Stimulated activated CD8-positive, alpha-beta memory T cell treated with anti-CD3 and anti-CD28 coated beads, Interleukin-12 subunit alpha, Interleukin-12 subunit beta, amount 100 ng/mL, for 1 hour (primary cell): ENCODE results near the gene PRKAG2.

Experiments used
- DNase-seq: peaks from one replicate; pipeline ENCODE4 v3.0.0-alpha.2; 2020; ENCODE audit warnings: low read depth

Gene PRKAG2

GRCh38 chr7:151678227-151678604 lies 198.7 kb downstream of the PRKAG2 start:
- DNase-seq: no peak

- no peak for DNase-seq
Measured at GRCh38 chr7:151677581-151678226, 199.2 kb downstream of the PRKAG2 start.

- no peak for DNase-seq
Measured at GRCh38 chr7:151676759-151677158, 200.2 kb downstream of the PRKAG2 start.

DNA sequence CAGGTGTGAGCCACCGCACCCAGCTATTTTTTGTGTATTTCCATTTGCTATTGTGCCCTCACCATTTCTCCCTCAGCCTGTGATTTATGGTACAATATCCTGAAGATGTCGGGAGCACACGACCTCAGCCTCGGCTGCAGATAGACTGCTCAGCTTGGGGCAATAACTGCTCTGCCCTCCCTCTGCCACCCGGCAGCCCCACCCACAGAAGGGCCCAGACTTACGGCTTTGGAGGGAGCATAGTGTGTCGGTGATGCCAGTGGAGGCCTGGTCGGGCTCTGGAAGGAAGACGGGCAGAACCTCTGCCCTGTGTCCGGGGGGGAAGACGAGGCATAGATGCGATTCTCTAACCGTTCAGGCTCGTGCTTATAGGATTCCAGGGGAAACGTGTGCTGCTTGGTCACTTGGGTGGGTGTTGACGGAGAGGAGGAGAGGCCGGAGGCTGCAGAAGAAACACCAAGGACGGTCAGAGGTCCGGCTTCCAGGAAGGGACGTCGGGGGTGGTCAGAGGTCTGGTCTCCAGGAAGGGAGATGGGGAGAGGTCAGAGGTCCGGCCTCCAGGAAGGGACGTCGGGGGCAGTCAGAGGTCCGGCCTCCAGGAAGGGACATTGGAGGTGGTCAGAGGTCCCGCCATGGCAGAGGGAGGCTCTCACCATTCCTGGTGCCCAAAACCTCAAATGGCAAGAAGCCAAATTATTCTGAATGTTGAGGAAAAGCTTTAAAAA lies 201.6 kb downstream of the PRKAG2 start:
- DNase-seq: no peak

DNA sequence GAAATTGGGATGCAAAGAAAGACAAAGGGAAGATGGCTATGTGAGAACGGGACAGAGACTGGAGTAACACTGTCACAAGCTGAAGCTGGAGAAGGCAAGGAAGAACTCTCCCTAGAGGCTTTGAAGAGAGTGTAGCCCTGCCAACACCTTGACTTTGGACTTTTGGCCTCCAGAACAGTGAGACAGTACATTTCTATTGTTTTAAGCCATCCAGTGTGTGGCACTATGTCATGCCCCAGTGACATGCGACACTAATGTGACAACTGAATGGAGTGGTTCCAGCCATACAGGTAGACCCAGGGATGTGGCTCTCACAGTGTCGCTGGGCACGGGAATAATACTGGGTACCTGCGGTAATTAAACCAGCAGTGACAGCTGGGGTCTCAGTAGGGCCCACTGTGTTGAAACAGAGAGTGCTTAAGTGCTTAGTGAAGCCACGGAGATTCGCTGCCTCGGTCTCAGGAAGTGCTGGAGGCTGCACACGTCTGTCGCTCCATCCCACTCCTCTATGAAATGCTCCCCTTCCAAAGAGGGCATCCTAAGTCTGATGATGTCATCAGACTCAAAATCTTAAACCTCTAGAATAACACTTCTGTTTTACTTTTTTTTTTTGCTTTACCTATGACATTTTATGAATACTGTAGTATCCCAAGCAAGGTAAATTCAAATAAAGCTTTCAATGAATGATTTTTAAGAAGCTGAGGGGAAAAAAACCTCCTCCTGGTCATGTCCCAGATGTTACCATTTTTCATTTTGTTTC lies 202.6 kb downstream of the PRKAG2 start:
- no peak for DNase-seq

- DNase-seq: no peak
Measured at GRCh38 chr7:151673216-151673615, 203.7 kb downstream of the PRKAG2 start.

- no peak for DNase-seq
Measured at GRCh38 chr7:151672716-151673115, 204.2 kb downstream of the PRKAG2 start.

- no peak for DNase-seq
Measured at GRCh38 chr7:151671514-151671913, 205.4 kb downstream of the PRKAG2 start.

DNA sequence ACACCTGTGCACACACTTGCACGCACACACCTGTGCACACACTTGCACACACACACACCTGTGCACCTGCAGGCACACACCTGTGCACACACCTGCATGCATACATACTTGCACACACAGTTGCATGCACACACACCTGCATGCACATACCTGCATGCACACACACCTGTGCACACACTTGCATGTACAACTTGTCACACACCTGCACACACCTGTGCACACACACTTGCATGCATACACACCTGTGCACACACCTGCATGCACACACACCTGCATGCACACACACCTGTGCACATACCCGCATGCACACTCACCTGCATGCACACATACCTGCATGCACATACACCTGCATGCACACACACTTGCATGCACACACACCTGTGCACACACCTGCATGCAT lies 207.2 kb downstream of the PRKAG2 start:
- no peak for DNase-seq

- no peak for DNase-seq
Measured at GRCh38 chr7:151666886-151667285, 210.0 kb downstream of the PRKAG2 start.

- no peak for DNase-seq
Measured at GRCh38 chr7:151665368-151665767, 211.5 kb downstream of the PRKAG2 start.

DNA sequence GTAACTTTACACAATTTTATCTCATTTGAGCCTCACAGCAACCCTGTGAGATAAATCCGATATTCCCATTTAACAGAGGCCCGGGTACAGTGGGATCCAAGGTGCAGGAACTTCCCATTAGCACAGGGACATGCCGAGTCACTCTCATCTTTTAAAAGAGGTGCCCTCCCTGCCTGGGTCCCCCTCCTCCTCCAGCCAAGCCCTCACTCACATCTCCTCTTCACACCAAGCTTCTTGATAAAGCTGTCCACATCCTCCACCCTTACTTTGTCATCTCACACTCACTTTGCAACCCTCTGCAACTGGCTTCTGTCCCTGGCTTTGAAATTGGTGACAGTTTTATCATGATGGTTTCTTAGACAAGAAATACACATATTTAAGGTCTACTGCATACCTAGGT lies 212.6 kb downstream of the PRKAG2 start:
- no peak for DNase-seq

GRCh38 chr7:151663382-151664100 lies 213.4 kb downstream of the PRKAG2 start:
- no peak for DNase-seq

- DNase-seq: no peak
Measured at GRCh38 chr7:151662251-151662826, 214.6 kb downstream of the PRKAG2 start.

DNA sequence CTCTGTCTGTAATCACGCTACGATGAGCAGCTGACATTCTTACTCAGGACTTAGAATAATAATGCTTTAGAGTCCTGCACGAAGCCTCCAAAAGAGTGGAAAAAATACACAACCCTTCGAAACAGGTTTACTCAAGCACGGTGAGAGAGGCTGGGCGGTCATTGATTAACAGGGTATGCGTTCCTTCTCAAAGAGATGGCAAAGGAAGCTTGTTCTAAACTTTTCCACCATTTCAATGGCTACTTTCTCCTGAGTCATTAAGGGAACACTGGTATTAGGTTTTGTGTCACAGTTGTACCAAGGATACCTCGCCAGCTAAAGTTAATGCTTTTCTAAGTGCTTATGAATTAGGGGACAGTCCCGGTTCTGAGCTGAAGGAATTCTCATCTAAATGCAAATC lies 215.3 kb downstream of the PRKAG2 start:
- no peak for DNase-seq

- DNase-seq: no peak
Measured at GRCh38 chr7:151660141-151660540, 216.8 kb downstream of the PRKAG2 start.

DNA sequence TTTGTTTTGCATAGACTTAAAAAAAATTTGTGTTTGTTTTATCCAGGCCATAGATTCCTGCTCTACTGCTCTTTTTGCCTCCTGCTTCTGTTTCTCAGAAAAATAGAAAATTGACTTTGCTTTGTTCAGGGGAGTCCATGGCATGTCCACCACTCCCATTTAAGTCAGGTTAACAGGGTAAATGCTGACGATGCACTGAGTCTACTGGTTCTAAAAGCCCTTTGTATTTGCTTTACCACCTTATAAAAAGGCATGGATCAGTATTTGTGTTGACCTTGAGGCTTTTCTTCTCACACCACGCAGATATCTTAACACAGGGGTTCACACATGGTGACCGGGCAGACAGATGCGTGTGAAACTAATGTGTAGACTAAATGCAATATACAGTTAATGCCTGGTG lies 217.7 kb downstream of the PRKAG2 start:
- DNase-seq: no peak

DNA sequence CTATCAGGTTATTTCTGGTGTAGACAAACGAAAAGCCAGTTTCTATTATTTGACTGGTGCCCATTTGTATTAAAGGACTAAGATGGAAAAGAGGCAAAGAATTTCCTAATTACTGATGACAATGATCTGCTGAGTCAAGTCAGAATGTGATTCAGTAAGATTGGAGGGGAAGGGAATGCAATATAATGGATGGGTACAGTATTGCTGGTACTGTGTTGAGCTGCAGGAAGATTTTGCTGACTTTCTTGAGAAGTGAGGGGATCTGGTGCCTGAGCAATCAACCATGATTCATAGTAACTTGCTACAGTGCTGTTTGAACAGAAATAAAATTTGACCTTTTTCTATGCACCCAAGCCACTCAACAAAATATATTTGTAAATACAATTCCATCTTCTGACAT lies 218.1 kb downstream of the PRKAG2 start:
- no peak for DNase-seq

DNA sequence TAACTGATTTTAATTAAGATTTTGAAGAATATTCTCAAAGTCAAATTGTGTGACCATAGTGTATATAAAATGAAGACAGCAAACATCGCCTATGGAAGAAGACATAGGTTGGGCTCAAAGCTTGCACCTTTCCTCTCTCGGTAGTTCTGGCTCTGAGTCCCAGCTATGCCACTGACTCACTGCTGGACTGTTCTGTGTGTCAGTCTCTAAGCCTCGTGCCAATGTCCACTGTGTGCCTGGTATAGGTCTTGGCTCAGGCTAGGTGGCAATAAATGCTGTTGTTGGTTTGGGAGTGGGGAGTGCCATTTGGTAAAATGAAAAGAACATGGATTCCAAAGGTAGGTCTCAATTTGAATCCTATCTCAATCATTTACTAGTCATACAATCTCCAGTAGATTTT lies 219.7 kb downstream of the PRKAG2 start:
- DNase-seq: no peak

DNA sequence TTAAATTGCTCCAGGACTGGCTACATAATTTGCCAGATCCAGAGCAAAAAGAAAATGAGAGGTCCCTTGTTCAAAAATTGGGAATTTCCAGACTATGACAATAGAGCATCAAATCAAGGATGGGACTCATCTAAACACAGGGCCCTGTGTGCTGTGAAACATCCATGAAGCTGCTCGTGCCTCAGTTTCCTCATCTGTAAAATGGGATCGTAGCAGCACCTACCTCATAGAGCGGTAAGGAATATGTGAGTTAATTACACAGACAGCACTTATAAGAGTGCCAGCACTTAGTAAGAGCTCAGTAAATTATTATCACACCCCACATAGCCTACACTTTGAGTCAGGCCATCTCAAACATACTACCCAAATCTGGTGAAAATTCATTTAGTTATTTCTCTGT lies 221.4 kb downstream of the PRKAG2 start:
- no peak for DNase-seq

DNA sequence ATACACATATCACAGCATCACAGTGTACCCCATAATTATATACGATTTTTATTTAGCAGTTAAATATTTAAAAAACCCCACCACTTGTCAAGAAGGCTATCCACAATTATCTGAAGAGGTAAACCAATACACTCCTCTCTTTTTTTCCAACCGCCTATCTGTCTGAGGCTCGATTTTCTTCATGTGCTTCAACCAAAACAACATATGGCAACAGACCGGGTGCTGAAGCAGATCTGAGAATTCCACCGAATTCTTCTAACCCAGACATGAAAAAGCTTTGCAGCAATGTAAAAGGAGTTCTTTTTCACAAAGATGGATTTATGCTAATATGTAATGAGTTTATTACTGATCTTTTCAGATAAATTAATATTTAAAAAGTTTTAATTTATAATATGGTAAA lies 224.8 kb downstream of the PRKAG2 start:
- DNase-seq: no peak

DNA sequence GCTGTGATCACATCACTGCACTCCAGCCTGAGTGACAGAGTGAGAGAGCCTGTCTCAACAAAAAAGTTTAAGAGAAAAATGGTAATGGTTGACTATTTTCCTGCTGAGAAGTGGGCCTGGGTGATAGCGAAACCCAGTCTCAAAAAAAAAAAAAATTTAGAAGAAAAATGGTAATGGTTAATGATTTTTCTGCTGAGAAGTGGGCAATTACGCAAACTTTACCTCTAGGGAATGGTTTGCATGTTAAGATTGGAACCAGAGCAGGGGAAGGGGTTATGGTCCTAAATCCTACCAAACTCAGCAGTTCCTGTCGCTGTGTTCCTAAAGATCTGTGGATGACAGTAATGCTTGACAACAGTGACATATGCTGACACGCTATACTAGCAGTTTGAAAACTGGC lies 226.8 kb downstream of the PRKAG2 start:
- DNase-seq: no peak
